NCI-H82 (cell line): Measurements from ENCODE around the gene TOPAZ1.

Experiments
- DNase-seq: peaks from one replicate; lab custom pipeline; 2025; lab: John Stamatoyannopoulos, UW

The TOPAZ1 gene

GRCh38 chr3:44241706-44242105 is at the start of gene TOPAZ1:
TOPAZ1 (plus strand) TSS chr3:44241886; CDS start chr3:44242054, 168 bp downstream.
- no peak for DNase-seq

DNA sequence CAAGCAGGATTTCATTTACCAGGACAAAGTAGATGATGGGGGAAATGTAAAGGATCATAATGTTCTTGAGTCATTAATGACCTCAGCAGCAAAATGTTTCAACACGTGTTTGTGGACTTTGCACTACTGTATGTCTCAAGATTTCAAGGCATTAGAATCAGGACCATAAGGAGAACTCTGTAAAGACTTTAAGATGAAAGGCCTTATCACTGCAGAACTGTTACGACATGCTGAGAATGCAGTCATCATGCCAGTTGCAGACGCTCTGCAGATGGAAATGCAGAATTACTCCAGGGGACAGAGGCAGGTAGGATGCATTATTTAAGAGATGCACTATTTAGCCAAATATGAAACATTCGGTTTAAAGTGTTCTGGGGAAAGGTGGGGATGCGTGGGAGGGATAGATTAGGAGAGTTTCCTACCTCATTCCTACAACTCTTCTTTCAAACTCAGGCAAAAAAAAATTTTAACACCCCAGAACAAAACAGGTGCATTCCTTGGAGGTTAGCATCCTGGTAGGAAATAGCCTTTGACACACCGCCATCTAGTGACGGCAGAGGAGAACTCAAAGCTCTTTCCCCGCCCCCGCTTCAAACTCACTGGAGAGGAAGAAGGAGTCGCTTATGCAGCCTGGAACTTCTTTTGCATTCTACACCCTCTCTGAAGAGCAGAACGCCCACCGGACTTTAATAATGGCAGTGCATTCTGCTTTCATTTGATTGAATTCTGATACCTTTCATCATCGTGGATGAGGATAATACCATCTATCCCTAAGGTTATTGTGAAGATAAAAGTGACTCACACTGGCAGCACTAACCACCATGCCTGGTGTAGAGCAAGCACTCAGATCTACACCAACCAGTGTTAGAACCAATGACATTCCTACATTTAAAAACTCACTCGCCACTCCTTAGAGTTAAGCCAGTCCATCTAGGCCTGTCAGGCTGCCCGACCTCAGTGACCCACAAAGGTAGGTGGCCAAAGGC is 43.1 kb upstream of the TOPAZ1 start:
- DNase-seq = peak; percentile 82

DNA sequence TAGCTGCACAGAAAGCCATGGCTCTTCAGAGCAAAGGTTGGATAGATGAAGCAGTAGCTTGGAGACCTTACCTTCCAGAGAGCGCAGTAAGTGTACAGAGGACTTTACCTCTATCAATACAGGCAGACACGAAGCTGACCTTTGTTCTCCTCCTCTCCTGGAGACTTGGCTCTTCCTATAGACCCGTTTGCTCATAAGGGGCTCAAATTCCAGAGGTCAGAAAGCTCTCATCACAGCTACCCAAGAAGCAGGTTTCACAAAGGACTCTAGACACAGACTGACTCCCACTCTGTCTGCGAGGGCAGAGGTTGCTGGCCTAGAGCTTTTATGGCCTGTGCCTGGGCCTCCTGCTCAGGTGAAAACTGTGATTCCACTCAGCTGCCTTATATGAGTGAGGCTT is 35.4 kb upstream of the TOPAZ1 start:
- DNase-seq = no peak

- no peak for DNase-seq
These were observed 34.6 kb upstream of the TOPAZ1 start for GRCh38 chr3:44206862-44207652.

- no peak for DNase-seq
These were observed 33.6 kb upstream of the TOPAZ1 start for GRCh38 chr3:44208086-44208485.

- DNase-seq = no peak
These were observed 33.1 kb upstream of the TOPAZ1 start for GRCh38 chr3:44208568-44208967.

GRCh38 chr3:44210967-44211366 is 30.7 kb upstream of the TOPAZ1 start:
- no peak for DNase-seq

DNA sequence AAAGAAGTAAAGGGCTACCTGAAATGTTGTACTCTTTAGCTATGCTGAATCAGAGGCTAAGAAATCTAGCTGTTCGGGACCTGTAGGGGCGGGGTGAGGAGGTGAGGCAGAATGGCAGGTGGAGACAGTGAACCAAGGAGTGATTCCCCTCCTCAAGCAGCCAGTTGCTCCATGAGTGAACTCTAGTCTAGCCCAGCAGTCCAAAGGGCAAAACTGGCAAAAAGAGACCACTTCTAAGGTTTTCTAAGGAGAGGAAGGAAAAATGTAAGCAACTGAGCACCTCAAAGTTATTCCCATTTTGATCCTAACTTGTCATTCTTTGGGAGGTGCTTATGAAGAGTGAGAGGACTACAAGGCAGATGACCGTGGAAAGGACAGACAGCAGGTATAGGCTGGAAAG is 19.3 kb upstream of the TOPAZ1 start:
- no peak for DNase-seq

DNA sequence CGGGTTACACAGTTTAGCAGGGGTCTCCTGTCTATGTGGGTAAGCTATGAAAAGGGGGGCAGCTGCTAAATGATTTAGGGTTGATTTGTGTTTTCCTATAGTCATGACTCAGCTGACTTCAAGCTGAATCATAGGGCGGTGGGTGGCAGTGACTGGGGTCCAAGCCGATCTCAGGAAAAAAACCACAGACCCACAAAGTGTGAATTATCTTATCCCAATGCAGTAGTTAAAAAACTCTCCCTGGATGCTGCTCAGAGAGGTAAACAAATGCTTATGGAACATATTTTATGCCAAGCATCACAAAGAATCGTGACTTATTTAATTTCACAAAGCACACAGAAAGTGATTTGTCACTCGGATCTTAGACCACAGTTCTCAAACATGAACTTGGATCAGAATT is 18.4 kb upstream of the TOPAZ1 start:
- DNase-seq = no peak

- peak; percentile 31 for DNase-seq
These were observed 17.6 kb upstream of the TOPAZ1 start for GRCh38 chr3:44224131-44224530.

- no peak for DNase-seq
These were observed 15.1 kb upstream of the TOPAZ1 start for GRCh38 chr3:44226573-44226972.

DNA sequence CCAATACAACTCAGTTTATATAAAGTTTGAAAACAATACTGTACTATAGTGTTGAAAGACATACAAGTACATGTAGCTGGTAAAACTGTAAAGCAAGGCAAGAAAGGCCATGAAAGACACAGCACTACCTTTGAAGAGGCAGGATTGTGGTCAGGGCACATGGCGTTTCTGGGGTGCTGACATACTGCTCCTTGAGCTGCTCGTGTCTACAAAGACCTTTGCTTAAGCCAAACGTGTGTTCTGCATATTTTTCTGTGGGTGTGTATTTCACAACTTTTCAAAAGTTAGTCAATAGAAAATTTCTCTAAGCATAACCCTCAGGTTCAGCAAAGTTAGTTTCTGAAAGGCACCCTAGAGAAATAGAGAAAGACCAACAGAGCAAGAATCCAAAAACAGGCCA is 14.1 kb upstream of the TOPAZ1 start:
- DNase-seq = no peak

- no peak for DNase-seq
These were observed 12.8 kb upstream of the TOPAZ1 start for GRCh38 chr3:44228900-44229299.

DNA sequence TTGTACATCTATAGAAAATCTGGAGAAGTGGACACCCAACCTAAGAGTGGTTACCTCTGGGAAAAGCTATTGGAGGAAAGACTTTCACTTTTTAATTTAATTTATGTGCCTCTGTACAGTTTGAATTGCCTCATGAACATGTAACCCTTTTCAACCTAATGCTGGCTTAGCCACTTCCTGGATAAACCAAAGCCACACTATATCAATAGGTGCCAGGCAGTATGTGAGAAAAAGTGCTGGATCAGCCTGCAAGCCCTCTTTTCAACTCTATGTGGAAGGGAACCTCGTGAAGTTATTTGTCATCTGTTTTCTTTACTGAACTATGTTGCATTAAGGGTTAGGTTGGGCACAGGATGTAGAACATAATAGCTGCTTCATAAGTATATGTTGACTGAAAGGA is 9.3 kb upstream of the TOPAZ1 start:
- DNase-seq = no peak

DNA sequence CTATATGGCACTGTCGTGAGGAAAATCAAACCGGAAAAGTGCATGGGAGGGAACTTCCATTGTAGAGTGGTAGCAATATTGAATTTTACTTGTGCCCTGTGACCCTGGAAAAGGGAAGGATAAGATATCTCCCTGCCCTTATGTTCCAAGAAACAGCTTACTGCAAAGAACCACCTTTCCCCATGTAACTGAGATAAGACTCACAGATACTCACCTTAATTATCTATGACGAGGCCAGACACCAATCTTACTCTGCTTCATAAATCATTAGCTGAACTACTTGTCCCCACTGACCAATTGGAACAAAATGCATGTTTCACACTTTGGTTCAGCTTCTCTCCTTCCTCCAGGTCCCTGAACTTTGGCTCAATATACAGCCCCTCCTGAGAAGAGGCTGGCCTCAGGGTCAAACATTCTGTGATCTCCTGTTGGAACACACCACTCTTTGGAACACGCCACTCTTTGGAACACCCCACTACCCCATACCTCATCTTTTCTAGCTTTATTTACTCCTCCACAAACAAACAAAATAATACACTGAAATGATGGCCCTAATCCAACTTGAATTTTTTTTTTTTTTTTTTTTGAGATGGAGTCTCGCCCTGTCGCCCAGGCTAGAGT is 6.9 kb upstream of the TOPAZ1 start:
- no peak for DNase-seq

- DNase-seq = peak; percentile 80
These were observed 5.8 kb upstream of the TOPAZ1 start for GRCh38 chr3:44235604-44236484.

- no peak for DNase-seq
These were observed 5.2 kb upstream of the TOPAZ1 start for GRCh38 chr3:44236485-44236908.

DNA sequence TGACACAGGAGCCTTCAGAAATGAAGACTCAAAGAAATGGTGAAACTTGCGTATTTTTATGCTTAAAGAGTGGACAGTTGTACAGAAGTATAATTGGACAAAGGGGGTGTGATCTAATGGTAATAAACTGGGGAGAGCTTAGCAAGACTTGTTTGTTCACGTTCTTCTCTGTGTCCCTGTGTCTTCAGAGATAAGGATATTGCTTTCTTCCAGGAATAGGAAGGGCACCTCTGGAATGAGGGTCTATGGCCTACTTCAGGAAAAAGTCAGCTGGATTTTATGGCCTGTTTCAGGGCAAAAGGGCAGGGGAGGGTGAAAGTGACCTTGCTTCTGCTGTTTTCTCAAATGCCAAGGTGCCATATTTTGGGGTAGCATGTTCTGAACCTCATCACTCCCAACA is 4.5 kb upstream of the TOPAZ1 start:
- DNase-seq = no peak

DNA sequence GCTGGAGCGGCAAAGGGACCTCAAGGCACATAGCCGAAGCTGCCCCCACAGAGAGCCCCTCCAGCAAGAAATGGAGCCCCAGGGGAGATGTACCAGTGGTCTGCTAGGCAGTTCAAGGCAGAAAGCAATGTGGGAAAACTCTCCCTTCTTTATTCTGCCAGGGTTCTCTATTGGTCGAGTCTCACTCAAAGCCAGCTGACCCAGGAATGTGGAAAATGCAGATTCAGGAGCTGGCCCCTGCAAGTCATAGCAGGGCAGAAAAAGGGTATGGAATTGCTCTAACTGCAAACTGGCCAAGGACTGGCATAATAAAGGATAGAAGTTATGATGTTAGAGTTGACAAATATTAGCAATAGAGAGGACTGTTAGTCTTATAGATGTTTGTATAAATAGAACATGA is 4.0 kb upstream of the TOPAZ1 start:
- no peak for DNase-seq

DNA sequence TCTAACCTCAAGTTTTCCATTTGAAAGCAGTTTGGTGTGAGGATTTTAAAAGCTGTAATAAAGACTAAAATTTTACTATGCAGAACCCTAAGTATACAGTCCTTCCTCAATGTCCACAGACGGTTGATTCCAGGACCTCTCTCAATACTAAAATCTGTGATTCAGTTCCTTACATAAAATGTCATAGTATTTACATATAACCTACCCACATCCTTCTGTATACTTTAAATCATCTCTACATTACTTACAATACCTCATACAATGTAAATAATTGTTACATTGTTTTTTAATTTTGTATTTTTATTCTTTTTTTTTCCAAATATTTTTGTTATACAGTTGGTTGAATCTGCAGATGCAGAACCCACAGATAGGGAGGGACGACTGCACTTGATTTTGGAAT is 2.8 kb upstream of the TOPAZ1 start:
- DNase-seq = no peak

DNA sequence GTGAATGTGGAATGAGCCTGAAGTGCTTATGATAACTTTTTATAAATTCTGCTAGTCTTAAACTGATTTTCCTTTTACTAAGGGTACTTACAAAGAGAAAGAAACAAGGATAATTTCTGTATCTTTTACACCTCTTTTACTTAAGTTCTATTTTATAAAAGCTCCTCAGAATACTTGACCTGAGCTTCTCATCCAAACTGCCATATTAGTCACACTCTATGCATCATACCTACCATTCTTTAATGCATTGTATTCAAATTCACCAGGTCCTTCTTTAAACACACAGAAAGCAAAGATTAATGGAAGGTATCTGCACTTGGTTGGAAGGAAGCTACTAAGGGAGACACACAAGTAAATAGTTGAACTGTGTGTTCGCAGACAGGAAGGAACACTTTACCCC is 1.6 kb upstream of the TOPAZ1 start:
- no peak for DNase-seq

DNA sequence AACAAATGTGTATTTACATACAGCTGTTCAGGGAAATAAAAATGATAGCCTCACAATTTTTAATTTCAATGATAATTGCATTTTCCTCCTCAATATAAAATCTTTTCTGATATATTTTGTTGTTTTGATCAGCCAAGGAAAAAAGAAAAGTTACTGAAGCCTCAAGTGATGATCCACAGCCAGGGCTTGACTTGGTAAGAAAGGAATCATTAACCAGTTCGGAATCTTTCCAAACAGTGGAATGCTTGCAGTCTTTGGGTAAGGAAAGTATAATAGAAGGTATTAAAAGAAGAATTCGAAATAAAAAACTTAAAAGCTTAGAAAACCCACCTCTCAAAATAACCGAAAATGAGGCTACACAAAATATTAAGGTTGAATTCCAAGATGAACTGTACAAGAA is 1.0 kb downstream of the TOPAZ1 start:
- no peak for DNase-seq
